B cell (primary cell): ENCODE results near the gene TOMM70. TPM values are rescaled to one million over a fixed set of nuclear protein-coding genes. Genes with fewer than 3 reads are reported as not detected.

Experiments
- ATAC-seq: fragments of 200-7000 bp; cut with Tn5 transposase; one replicate; pipeline ENCODE4 v1.10.0; 2021; ENCODE audit warnings: low read depth, mild to moderate bottlenecking, moderate number of reproducible peaks, moderate library complexity
- CTCF ChIA-PET: fragments of 350-600 bp; sonication (Branson Sonifier 250); formaldehyde crosslinking; loops from one replicate; lab custom pipeline; 2021; ENCODE audit warnings: antibody characterized with exemption, inconsistent platforms; lab: Charles Lee
- POLR2A ChIA-PET: fragments of 350-600 bp; sonication (Branson Sonifier 250); formaldehyde crosslinking; loops from one replicate; lab custom pipeline; 2021; ENCODE audit warnings: antibody characterized with exemption; lab: Charles Lee
- DNase-seq: peaks from one replicate; pipeline ENCODE4 v3.0.0; 2013
- H2AFZ ChIP-seq: 2 replicates; pipeline ENCODE4 v1.6.1; 2012; ENCODE audit warnings: mild to moderate bottlenecking, low read depth, low read length; ENCODE audit not compliant: insufficient read depth, poor library complexity, severe bottlenecking
- H3K27ac ChIP-seq, 2 donors: 1 replicate in 1 of 2; 2 replicates in 1 of 2; pipeline ENCODE4 v1.5.1; 2012 to 2013; ENCODE audit warnings: low read length in 2 of 2, mild to moderate bottlenecking in 2 of 2, moderate library complexity in 1 of 2
- H3K27me3 ChIP-seq, 4 experiments: fragments of 200-600 bp in 1 of 4; sonication (generic) in 1 of 4; replicated peaks in 1 of 4; 1 replicate in 2 of 4; 2 replicates in 2 of 4; pipeline versions ENCODE4 v1.6.1 to v1.7.0; 2013 to 2016; ENCODE audit warnings: low read length in 3 of 4, mild to moderate bottlenecking in 2 of 4, mixed read lengths in 1 of 4, moderate library complexity in 1 of 4; ENCODE audit not compliant: insufficient read depth in 4 of 4, control insufficient read depth in 3 of 4; ENCODE audit errors: control extremely low read depth in 1 of 4
- H3K36me3 ChIP-seq, 2 experiments: replicated peaks in 1 of 2; 1 replicate in 1 of 2; 2 replicates in 1 of 2; pipeline versions ENCODE4 v1.6.1 to v1.7.1; 2013; ENCODE audit warnings: low read length in 1 of 2; ENCODE audit not compliant: insufficient read depth in 2 of 2, control insufficient read depth in 1 of 2; ENCODE audit errors: control extremely low read depth in 1 of 2, extremely low read depth in 1 of 2
- H3K4me1 ChIP-seq, 2 donors: fragments of 200-600 bp in 1 of 2; sonication (generic) in 1 of 2; 1 replicate in 1 of 2; 2 replicates in 1 of 2; pipeline versions ENCODE4 v1.5.1 to v1.6.1; 2013 to 2017; ENCODE audit warnings: low read length in 2 of 2; ENCODE audit not compliant: control insufficient read depth in 2 of 2, insufficient read depth in 2 of 2
- H3K4me2 ChIP-seq: replicated peaks from 2 replicates; pipeline ENCODE3; 2012; ENCODE audit warnings: mild to moderate bottlenecking, low read depth, low read length; ENCODE audit not compliant: poor library complexity, severe bottlenecking
- H3K4me3 ChIP-seq, 5 experiments: fragments of 200-600 bp in 1 of 5; sonication (generic) in 1 of 5; 1 replicate in 3 of 5; 2 replicates in 2 of 5; pipeline versions ENCODE4 v1.5.1 to v1.7.0; 2011 to 2016; ENCODE audit warnings: low read length in 4 of 5, mild to moderate bottlenecking in 4 of 5, low read depth in 2 of 5, control low read depth in 1 of 5, moderate library complexity in 1 of 5; ENCODE audit not compliant: insufficient read depth in 1 of 5; ENCODE audit errors: control extremely low read depth in 1 of 5, extremely low read depth in 1 of 5
- H3K79me2 ChIP-seq: fragments of 200-600 bp; sonication (generic); one replicate; pipeline ENCODE4 v1.6.0; 2016; ENCODE audit warnings: low read length; ENCODE audit not compliant: control insufficient read depth, insufficient read depth
- H3K9ac ChIP-seq: fragments of 200-600 bp; sonication (generic); 2 replicates; pipeline ENCODE4 v1.6.1; 2017; ENCODE audit warnings: mild to moderate bottlenecking, low read length, moderate library complexity
- H3K9me3 ChIP-seq, 3 donors: one replicate each; pipeline versions ENCODE4 v1.6.1 to v1.7.1; 2013; ENCODE audit warnings: low read length in 2 of 3; ENCODE audit not compliant: control insufficient read depth in 2 of 3, insufficient read depth in 1 of 3; ENCODE audit errors: control extremely low read depth in 1 of 3
- H4K20me1 ChIP-seq: 2 replicates; pipeline ENCODE4 v1.6.0; 2012; ENCODE audit warnings: mild to moderate bottlenecking, low read length; ENCODE audit not compliant: insufficient read depth, control insufficient read depth, poor library complexity, severe bottlenecking
- H3K27ac Mint-ChIP-seq: one replicate; pipeline ENCODE4 v1.8.0; 2021; ENCODE audit warnings: mixed read lengths
- H3K27me3 Mint-ChIP-seq: one replicate; pipeline ENCODE4 v1.8.0; 2021; ENCODE audit warnings: mixed read lengths
- H3K4me1 Mint-ChIP-seq: one replicate; pipeline ENCODE4 v1.8.0; 2021; ENCODE audit warnings: mixed read lengths
- H3K4me3 Mint-ChIP-seq: one replicate; pipeline ENCODE4 v1.8.0; 2021; ENCODE audit warnings: mixed read lengths
- H3K9me3 Mint-ChIP-seq: one replicate; pipeline ENCODE4 v1.8.0; 2022; ENCODE audit warnings: mixed read lengths; ENCODE audit not compliant: insufficient read depth
- EZH2 ChIP-seq: IDR thresholded peaks from 2 replicates; pipeline ENCODE4 v1.6.1; 2012; ENCODE audit warnings: borderline replicate concordance, low read depth, mild to moderate bottlenecking, moderate library complexity, low read length; ENCODE audit not compliant: insufficient read depth, poor library complexity, severe bottlenecking
- WGBS: methylation state at CpG from one replicate; pipeline ENCODE4 v1.1.5; 2013; ENCODE audit warnings: missing lambda C conversion rate; ENCODE audit not compliant: insufficient coverage; 5-methylcytosine and 5-hydroxymethylcytosine counted together
- intact Hi-C: fragments of 100-400 bp; cut with micrococcal nuclease; formaldehyde crosslinking; loops from one replicate; pipeline ENCODE4 v1.10.0; 2022
- polyA plus RNA-seq: library from polyadenylated mRNA; depleted of rRNA; stranded (reverse); fragments of >200 nt; gene quantifications from 2 replicates; pipeline ENCODE4 v1.2.3, GENCODE V29; 2012
- total RNA-seq, 2 donors: library from RNA; stranded (reverse); fragments of 120-200 nt in 1 of 2; gene quantifications; 1 replicate in 1 of 2; 2 replicates in 1 of 2; pipeline versions ENCODE4 v1.2.3 to v1.2.4, GENCODE V29; 2013 to 2022
- TF ChIP-seq, protein P1 (sequence below): fragments of 200-600 bp; IDR thresholded peaks from one replicate; pipeline ENCODE4 v1.8.0; 2022; ENCODE audit warnings: antibody characterized with exemption, mild to moderate bottlenecking

The TOMM70 gene
- total and polyA plus RNA-seq, 2 donors (not counting 1 experiment from before 2014, with no cell fraction given): 6.9 to 30.0 TPM

GRCh38 chr3:100443690-100444089 lies 42.8 kb upstream of the TOMM70 start:
- no peak overlapping the region for H3K4me3 ChIP-seq
- no peaks in the 10 kb centered on the region for H3K79me2 ChIP-seq
- H3K4me3 Mint-ChIP-seq: no peak overlapping the region
- H3K9me3 ChIP-seq: no peaks in the 10 kb centered on the region
- no peak overlapping the region for H3K4me2 ChIP-seq
- H3K27me3 Mint-ChIP-seq: no peaks in the 10 kb centered on the region
- no peak overlapping the region for H3K27ac Mint-ChIP-seq
- H2AFZ ChIP-seq: no peak overlapping the region
- CTCF ChIA-PET: no interaction called here
- H3K27me3 ChIP-seq: no peaks in the 10 kb centered on the region
- TF ChIP-seq, protein P1, sequence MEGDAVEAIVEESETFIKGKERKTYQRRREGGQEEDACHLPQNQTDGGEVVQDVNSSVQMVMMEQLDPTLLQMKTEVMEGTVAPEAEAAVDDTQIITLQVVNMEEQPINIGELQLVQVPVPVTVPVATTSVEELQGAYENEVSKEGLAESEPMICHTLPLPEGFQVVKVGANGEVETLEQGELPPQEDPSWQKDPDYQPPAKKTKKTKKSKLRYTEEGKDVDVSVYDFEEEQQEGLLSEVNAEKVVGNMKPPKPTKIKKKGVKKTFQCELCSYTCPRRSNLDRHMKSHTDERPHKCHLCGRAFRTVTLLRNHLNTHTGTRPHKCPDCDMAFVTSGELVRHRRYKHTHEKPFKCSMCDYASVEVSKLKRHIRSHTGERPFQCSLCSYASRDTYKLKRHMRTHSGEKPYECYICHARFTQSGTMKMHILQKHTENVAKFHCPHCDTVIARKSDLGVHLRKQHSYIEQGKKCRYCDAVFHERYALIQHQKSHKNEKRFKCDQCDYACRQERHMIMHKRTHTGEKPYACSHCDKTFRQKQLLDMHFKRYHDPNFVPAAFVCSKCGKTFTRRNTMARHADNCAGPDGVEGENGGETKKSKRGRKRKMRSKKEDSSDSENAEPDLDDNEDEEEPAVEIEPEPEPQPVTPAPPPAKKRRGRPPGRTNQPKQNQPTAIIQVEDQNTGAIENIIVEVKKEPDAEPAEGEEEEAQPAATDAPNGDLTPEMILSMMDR: no peak
- no peak for TF ChIP-seq EZH2
- no peaks in the 10 kb centered on the region for H3K4me1 Mint-ChIP-seq
- no peak overlapping the region for H3K27ac ChIP-seq
- ATAC-seq (no peak), DNase-seq (no peak)
- no peak overlapping the region for H3K9ac ChIP-seq
- intact Hi-C loops: no loop called here
- H4K20me1 ChIP-seq: no peaks in the 10 kb centered on the region
- H3K9me3 Mint-ChIP-seq: peaks cover 2% of the 10 kb centered on the region
- H3K4me1 ChIP-seq: no peaks in the 10 kb centered on the region
- POLR2A ChIA-PET: no interaction called here
- no peaks in the 10 kb centered on the region for H3K36me3 ChIP-seq

- intact Hi-C loops: no loop called here
- H3K27ac ChIP-seq: no peak overlapping the region
- no peak overlapping the region for H3K9ac ChIP-seq
- H3K4me3 ChIP-seq: no peak overlapping the region
- H4K20me1 ChIP-seq: no peaks in the 10 kb centered on the region
- ATAC-seq (no peak), DNase-seq (no peak)
- no peak for TF ChIP-seq EZH2
- TF ChIP-seq, protein P1: no peak
- Mint-ChIP-seq H3K9me3 (no peaks in the 10 kb centered on the region), H3K27me3 (no peaks in the 10 kb centered on the region), H3K4me1 (no peaks in the 10 kb centered on the region), H3K4me3 (no peak overlapping the region), H3K27ac (no peak overlapping the region)
- no peaks in the 10 kb centered on the region for H3K79me2 ChIP-seq
- no peak overlapping the region for H2AFZ ChIP-seq
- no peak overlapping the region for H3K4me2 ChIP-seq
- CTCF ChIA-PET: no interaction called here
- H3K9me3 ChIP-seq: no peaks in the 10 kb centered on the region
- H3K27me3 ChIP-seq: no peaks in the 10 kb centered on the region
- POLR2A ChIA-PET: no interaction called here
- H3K36me3 ChIP-seq: no peaks in the 10 kb centered on the region
- 97% methylated on average over 3 of the region's 3 CpGs for WGBS
- no peaks in the 10 kb centered on the region for H3K4me1 ChIP-seq
Observed at GRCh38 chr3:100440895-100441294, 40.0 kb upstream of the TOMM70 start.
